Cardiac atrium fibroblast (primary cell): ENCODE results near the gene TM7SF3. TPM values are rescaled to one million over a fixed set of nuclear protein-coding genes. Genes with fewer than 3 reads are reported as not detected.

Source experiments
- total RNA-seq: library from RNA; depleted of rRNA; stranded (reverse); fragments of >200 nt; gene quantifications from 2 replicates; pipeline ENCODE4 v1.2.3, GENCODE V29; 2015

TM7SF3 gene, protein sequence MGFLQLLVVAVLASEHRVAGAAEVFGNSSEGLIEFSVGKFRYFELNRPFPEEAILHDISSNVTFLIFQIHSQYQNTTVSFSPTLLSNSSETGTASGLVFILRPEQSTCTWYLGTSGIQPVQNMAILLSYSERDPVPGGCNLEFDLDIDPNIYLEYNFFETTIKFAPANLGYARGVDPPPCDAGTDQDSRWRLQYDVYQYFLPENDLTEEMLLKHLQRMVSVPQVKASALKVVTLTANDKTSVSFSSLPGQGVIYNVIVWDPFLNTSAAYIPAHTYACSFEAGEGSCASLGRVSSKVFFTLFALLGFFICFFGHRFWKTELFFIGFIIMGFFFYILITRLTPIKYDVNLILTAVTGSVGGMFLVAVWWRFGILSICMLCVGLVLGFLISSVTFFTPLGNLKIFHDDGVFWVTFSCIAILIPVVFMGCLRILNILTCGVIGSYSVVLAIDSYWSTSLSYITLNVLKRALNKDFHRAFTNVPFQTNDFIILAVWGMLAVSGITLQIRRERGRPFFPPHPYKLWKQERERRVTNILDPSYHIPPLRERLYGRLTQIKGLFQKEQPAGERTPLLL
- total RNA-seq, result 16.6 and 31.1 TPM in 2 replicates

DNA sequence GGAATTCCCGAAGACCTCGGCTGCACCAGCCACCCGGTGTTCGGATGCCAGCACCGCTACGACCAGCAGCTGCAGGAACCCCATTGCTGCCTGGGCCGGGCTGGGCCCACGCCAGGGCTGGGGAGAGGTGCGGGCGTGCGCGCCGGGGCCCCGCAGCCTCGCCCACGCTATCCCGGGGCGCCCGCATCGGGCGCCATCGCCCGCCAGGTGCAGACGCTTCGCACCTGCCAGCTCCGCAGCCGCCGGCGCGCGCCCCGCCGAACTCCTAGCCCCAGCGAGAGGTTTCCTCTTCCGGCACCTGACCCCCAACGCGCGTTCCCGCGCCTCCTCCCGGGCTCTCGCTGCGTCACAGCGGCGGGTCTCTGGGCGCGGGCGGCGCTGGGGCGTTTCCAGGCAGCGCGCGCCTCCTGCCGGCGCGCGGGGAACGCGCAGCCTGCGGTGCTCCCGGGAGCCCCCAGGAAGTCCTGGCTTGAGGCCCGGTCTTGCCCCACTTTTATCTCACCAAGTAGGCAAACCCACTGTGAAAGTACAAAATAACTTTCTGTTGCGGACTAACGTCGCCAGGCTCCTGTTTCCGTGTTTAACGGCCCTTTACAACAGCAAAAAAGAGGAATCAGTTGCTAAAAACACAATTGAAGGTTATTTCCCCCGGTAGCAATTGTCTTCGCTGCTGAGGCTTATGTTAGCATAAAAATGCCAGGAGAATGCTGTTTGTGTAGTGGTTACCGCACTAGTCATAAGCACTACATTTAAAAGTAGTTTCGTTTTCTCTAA, at the start of gene TM7SF3:
Gene TM7SF3, minus strand, starts transcription at position 300 of the 774 bp plus-strand sequence. Its CDS starts 216 bp downstream, at position 84.

DNA sequence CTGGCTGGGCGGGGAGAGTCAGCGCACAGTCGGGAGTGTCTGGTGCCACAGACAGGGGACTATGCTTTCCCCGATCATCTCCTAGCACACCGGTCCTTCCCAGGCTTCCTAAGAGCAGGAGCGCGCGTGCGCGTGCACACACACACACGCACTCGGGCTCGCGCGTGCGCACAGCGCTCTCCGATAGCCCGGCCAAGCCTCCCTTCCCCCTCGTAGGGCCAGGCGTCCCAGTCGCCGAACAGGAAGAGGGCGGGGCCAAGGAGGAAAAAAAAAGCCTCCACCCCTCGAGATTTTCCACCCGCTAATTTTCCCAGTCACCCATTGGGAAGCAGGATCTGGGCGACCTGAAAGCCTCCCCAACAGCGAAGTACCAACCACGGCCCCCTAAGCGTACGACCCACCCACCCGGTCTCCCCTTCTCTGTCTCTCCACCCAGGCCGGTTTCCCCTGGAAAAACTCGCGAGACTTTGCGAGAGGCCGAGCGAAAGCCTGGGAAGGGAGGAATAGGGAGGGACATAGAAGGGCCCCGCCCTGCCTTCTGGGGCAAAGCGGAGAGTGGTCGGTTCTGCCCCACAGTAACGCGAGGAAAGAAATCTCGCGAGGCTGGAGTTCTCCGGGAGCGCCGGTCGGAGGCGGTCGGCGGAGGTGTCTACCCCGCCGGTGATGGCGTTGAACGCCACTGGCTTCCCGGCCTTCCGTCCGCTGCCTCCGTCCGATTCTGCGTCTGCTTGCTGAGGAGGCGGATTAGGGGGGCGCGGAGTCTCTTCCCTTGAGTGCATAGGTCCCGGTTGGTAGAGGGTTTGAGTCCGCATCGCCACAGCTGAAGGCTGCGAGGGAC, 76.1 kb downstream of the TM7SF3 start, which contains the start of the genes FGFR1OP2 and INTS13:
Gene FGFR1OP2, plus strand, starts transcription at position 608 of the 838 bp plus-strand sequence. CDS start 15,689 bp downstream, outside the sequence.
Gene INTS13, minus strand, starts transcription at position 119 of the 838 bp plus-strand sequence. CDS start 1,178 bp downstream, outside the sequence.

Other genes with a start within 250 kb of the TM7SF3 start
- 12.8 and 26.5 TPM in 2 replicates for gene ITPR2, start 181.2 kb downstream of the TM7SF3 start, total RNA-seq
- 22.7 and 25.3 TPM in 2 replicates for gene INTS13, start 76.4 kb downstream of the TM7SF3 start, total RNA-seq
- 19.1 and 50.7 TPM in 2 replicates for gene FGFR1OP2, start 75.9 kb downstream of the TM7SF3 start, total RNA-seq
- 27.7 and 30.3 TPM in 2 replicates for gene MED21, start 8.2 kb upstream of the TM7SF3 start, total RNA-seq
- gene C12orf71, start 68.2 kb upstream of the TM7SF3 start, total RNA-seq, result not detected in 2 replicates
- gene STK38L, start 229.9 kb upstream of the TM7SF3 start, total RNA-seq, result 9.7 and 10.3 TPM in 2 replicates